Measurements from ENCODE around the gene PLOD3. TPM values are rescaled to one million over a fixed set of nuclear protein-coding genes. Genes with fewer than 3 reads are reported as not detected.

Gene PLOD3
- total RNA-seq, 6 donors from 2014 or later: 38.2 to 104 (median 66.2) TPM

- ATAC-seq (ENCODE audit: low FRiP score in 2 of 2) (no peak), DNase-seq (no peak)
- WGBS, 2 donors: 85 to 88% methylated on average over 9 to 12 of the region's 12 CpGs
- peaks cover 3 to 51% (median 24%) of the 10 kb centered on the region in 4 donors for H3K36me3 ChIP-seq
- no peaks in the 10 kb centered on the region for H3K9me3 ChIP-seq
- no peaks in the 10 kb centered on the region for H3K27me3 ChIP-seq
- TF ChIP-seq POLR2AphosphoS5 (IDR thresholded peaks at IDR 0.05): no peak
- no peak for TF ChIP-seq EP300 (IDR thresholded peaks at IDR 0.05)
- TF ChIP-seq POLR2A (IDR thresholded peaks at IDR 0.05): no peak
- TF ChIP-seq CTCF (IDR thresholded peaks at IDR 0.05): no peak
- H3K27ac ChIP-seq: peak overlapping the region; percentile 76 to 94 (median 88)
- peaks cover 49 to 71% (median 67%) of the 10 kb centered on the region in 4 donors for H3K4me1 ChIP-seq
- no peak overlapping the region for H3K4me3 ChIP-seq
These were observed 23.6 kb upstream of the PLOD3 start for GRCh38 chr7:101241015-101241363.

- 86 to 88% methylated on average over 32 of the region's 32 CpGs for WGBS, 2 donors
- DNase-seq (peak in 1 of 2 donors; percentile 45), ATAC-seq (ENCODE audit: low FRiP score in 2 of 2) (no peak)
- no peak for TF ChIP-seq EP300 (IDR thresholded peaks at IDR 0.05)
- TF ChIP-seq CTCF (IDR thresholded peaks at IDR 0.05): no peak
- TF ChIP-seq POLR2AphosphoS5 (IDR thresholded peaks at IDR 0.05): no peak
- no peak for TF ChIP-seq POLR2A (IDR thresholded peaks at IDR 0.05)
- H3K27me3 ChIP-seq: no peaks in the 10 kb centered on the region
- H3K36me3 ChIP-seq: peaks cover 3 to 54% (median 24%) of the 10 kb centered on the region in 4 donors
- H3K4me3 ChIP-seq: no peak overlapping the region
- peak overlapping the region; percentile 76 to 94 (median 88) for H3K27ac ChIP-seq
- H3K9me3 ChIP-seq: no peaks in the 10 kb centered on the region
- H3K4me1 ChIP-seq: peaks cover 47 to 66% (median 61%) of the 10 kb centered on the region in 4 donors
These were observed 23.0 kb upstream of the PLOD3 start for GRCh38 chr7:101240226-101241014.

- H3K9me3 ChIP-seq: no peaks in the 10 kb centered on the region
- WGBS, 2 donors: 85 to 87% methylated on average over 7 to 9 of the region's 9 CpGs
- peaks cover 45 to 61% (median 57%) of the 10 kb centered on the region in 4 donors for H3K4me1 ChIP-seq
- ATAC-seq (ENCODE audit: low FRiP score in 2 of 2): no peak
- peak overlapping the region; percentile 76 to 94 (median 88) for H3K27ac ChIP-seq
- H3K36me3 ChIP-seq: peaks cover 3 to 54% (median 24%) of the 10 kb centered on the region in 4 donors
- no peak for TF ChIP-seq POLR2A (IDR thresholded peaks at IDR 0.05)
- TF ChIP-seq POLR2AphosphoS5 (IDR thresholded peaks at IDR 0.05): no peak
- no peak for TF ChIP-seq CTCF (IDR thresholded peaks at IDR 0.05)
- TF ChIP-seq EP300 (IDR thresholded peaks at IDR 0.05): no peak
- DNase-seq: no peak
- no peak overlapping the region for H3K4me3 ChIP-seq
- H3K27me3 ChIP-seq: no peaks in the 10 kb centered on the region
These were observed 22.5 kb upstream of the PLOD3 start for GRCh38 chr7:101239951-101240220.

GRCh38 chr7:101239191-101239950, 22.0 kb upstream of the PLOD3 start:
- peaks cover 3 to 54% (median 24%) of the 10 kb centered on the region in 4 donors for H3K36me3 ChIP-seq
- peak; percentile 49 to 65 for DNase-seq
- no peaks in the 10 kb centered on the region for H3K9me3 ChIP-seq
- H3K27me3 ChIP-seq: no peaks in the 10 kb centered on the region
- H3K4me3 ChIP-seq: peak overlapping the region in 1 of 4 donors; percentile 15
- TF ChIP-seq POLR2AphosphoS5 (IDR thresholded peaks at IDR 0.05): peak; percentile 20 to 74
- no peak for TF ChIP-seq POLR2A (IDR thresholded peaks at IDR 0.05)
- no peak for TF ChIP-seq CTCF (IDR thresholded peaks at IDR 0.05)
- TF ChIP-seq EP300 (IDR thresholded peaks at IDR 0.05): peak in 1 of 4 donors; percentile 51
- H3K4me1 ChIP-seq: peaks cover 45 to 61% (median 57%) of the 10 kb centered on the region in 4 donors
- 51 to 66% methylated on average over 7 to 27 of the region's 27 CpGs for WGBS, 2 donors
- ATAC-seq (ENCODE audit: low FRiP score in 2 of 2): no peak
- H3K27ac ChIP-seq: peak overlapping the region; percentile 76 to 94 (median 88)
